PC-3 (cell line): Measurements from ENCODE around the gene PTCD1. TPM values are rescaled to one million over a fixed set of nuclear protein-coding genes. Genes with fewer than 3 reads are reported as not detected.

Experiments used
- ATAC-seq: fragments of 200-7000 bp; cut with Tn5 transposase; 2 replicates; pipeline ENCODE4 v1.9.1; 2020; ENCODE audit warnings: mild to moderate bottlenecking, moderate library complexity
- BruUV-seq: library from RNA; stranded (reverse); fragments of 400-500 nt; replicated peaks from 2 replicates; lab custom pipeline; 2021; lab: Mats Ljungman, UMichigan
- CTCF ChIA-PET: fragments of 300-600 bp; sonication (Branson Sonifier 250); formaldehyde crosslinking; loops from one replicate; lab custom pipeline; 2022; ENCODE audit warnings: antibody characterized with exemption; lab: Charles Lee
- POLR2A ChIA-PET: fragments of 300-600 bp; sonication (Branson Sonifier 250); formaldehyde crosslinking; loops from one replicate; lab custom pipeline; 2022; ENCODE audit warnings: antibody characterized with exemption; ENCODE audit not compliant: unreplicated experiment; lab: Charles Lee
- DNase-seq: peaks from one replicate; pipeline ENCODE4 v3.0.0-alpha.2; 2015
- H2AFZ ChIP-seq: fragments of 300-600 bp; sonication (generic); 2 replicates; pipeline ENCODE4 v1.6.0; 2016; ENCODE audit warnings: antibody characterized with exemption, low read length
- H3F3A ChIP-seq: fragments of 300-600 bp; sonication (generic); one replicate; pipeline ENCODE4 v1.6.0; 2017; ENCODE audit warnings: antibody characterized with exemption, low read length, control low read depth, mild to moderate bottlenecking; ENCODE audit not compliant: unreplicated experiment
- H3K27ac ChIP-seq: fragments of 300-600 bp; sonication (generic); 2 replicates; pipeline ENCODE4 v1.5.1; 2016; ENCODE audit warnings: mild to moderate bottlenecking, low read length
- H3K27me3 ChIP-seq: fragments of 300-600 bp; sonication (generic); 2 replicates; pipeline ENCODE4 v1.6.1; 2016; ENCODE audit warnings: low read length, mixed read lengths
- H3K36me3 ChIP-seq: fragments of 300-600 bp; sonication (generic); 2 replicates; pipeline ENCODE4 v1.6.1; 2016; ENCODE audit warnings: low read depth, mixed run types, low read length, mixed read lengths
- H3K4me1 ChIP-seq: fragments of 300-600 bp; sonication (generic); 2 replicates; pipeline ENCODE4 v1.5.1; 2016; ENCODE audit warnings: low read length; ENCODE audit not compliant: insufficient read depth
- H3K4me2 ChIP-seq: fragments of 300-600 bp; sonication (generic); 2 replicates; pipeline ENCODE4 v1.6.0; 2016; ENCODE audit warnings: low read length
- H3K4me3 ChIP-seq: fragments of 300-600 bp; sonication (generic); 2 replicates; pipeline ENCODE4 v1.5.1; 2016; ENCODE audit warnings: mild to moderate bottlenecking, low read length, mixed read lengths
- H3K79me2 ChIP-seq: fragments of 300-600 bp; sonication (generic); 2 replicates; pipeline ENCODE4 v1.6.1; 2017; ENCODE audit warnings: low read length, mixed read lengths
- H3K9ac ChIP-seq: fragments of 300-600 bp; sonication (generic); 2 replicates; pipeline ENCODE4 v1.6.0; 2016; ENCODE audit warnings: mild to moderate bottlenecking, low read length
- H3K9me2 ChIP-seq: fragments of 300-600 bp; sonication (generic); replicated peaks from 2 replicates; pipeline ENCODE4 v1.6.1; 2016; ENCODE audit warnings: mixed run types, low read length, mixed read lengths
- H3K9me3 ChIP-seq: fragments of 300-600 bp; sonication (generic); 2 replicates; pipeline ENCODE4 v1.6.1; 2016; ENCODE audit warnings: low read length, mixed read lengths
- H4K20me1 ChIP-seq: fragments of 300-600 bp; sonication (generic); 2 replicates; pipeline ENCODE4 v1.6.1; 2016; ENCODE audit warnings: low read length, mixed read lengths
- CTCF ChIP-seq: fragments of 300-600 bp; sonication (generic); conservative IDR thresholded peaks from 2 replicates; pipeline ENCODE4 v1.5.1; 2017; ENCODE audit warnings: antibody characterized with exemption, low read depth, mild to moderate bottlenecking, low read length
- EZH2 ChIP-seq: fragments of 300-600 bp; sonication (generic); IDR thresholded peaks from one replicate; pipeline ENCODE4 v1.6.1; 2017; ENCODE audit warnings: antibody characterized with exemption, mild to moderate bottlenecking, low read length; ENCODE audit not compliant: unreplicated experiment
- EZH2phosphoT487 ChIP-seq: fragments of 300-600 bp; sonication (generic); IDR thresholded peaks from 2 replicates; pipeline ENCODE4 v1.6.1; 2018; ENCODE audit warnings: mild to moderate bottlenecking, antibody characterized with exemption, low read length, borderline replicate concordance
- intact Hi-C: fragments of 100-400 bp; cut with micrococcal nuclease; formaldehyde crosslinking; loops from 2 replicates; pipeline ENCODE4 v1.9.0; 2023
- total RNA-seq: library from RNA; depleted of rRNA; stranded (reverse); fragments of >200 nt; gene quantifications from 2 replicates; pipeline ENCODE4 v1.2.3, GENCODE V29; 2014

PTCD1 gene
- total RNA-seq, 1 experiment from 2014 or later, result 10.4 TPM

- Histone ChIP-seq H3K4me3 (no peak overlapping the region), H3K36me3 (peaks cover 32% of the 10 kb centered on the region), H3K9me2 (no peaks in the 10 kb centered on the region), H3K27me3 (no peaks in the 10 kb centered on the region), H3K4me2 (no peak overlapping the region), H4K20me1 (peaks cover 2% of the 10 kb centered on the region; the same call in 1 of the 2 replicates), H2AFZ (no peak overlapping the region), H3K4me1 (no peaks in the 10 kb centered on the region), H3K9me3 (no peaks in the 10 kb centered on the region), H3F3A (peaks cover 6% of the 10 kb centered on the region), H3K79me2 (peaks cover 2% of the 10 kb centered on the region; the same call in 1 of the 2 replicates), H3K27ac (no peak overlapping the region), H3K9ac (no peak overlapping the region)
- POLR2A ChIA-PET, result no interaction called here
- intact Hi-C loops, result no loop called here
- DNase-seq, result no peak
- TF ChIP-seq EZH2phosphoT487, result no peak
- TF ChIP-seq CTCF, result no peak
- TF ChIP-seq EZH2, result no peak
- CTCF ChIA-PET, result no interaction called here
- no peak for ATAC-seq
- no TSS peak for BruUV-seq
Observed at GRCh38 chr7:99453105-99453504, 14.5 kb upstream of the PTCD1 start.

DNA sequence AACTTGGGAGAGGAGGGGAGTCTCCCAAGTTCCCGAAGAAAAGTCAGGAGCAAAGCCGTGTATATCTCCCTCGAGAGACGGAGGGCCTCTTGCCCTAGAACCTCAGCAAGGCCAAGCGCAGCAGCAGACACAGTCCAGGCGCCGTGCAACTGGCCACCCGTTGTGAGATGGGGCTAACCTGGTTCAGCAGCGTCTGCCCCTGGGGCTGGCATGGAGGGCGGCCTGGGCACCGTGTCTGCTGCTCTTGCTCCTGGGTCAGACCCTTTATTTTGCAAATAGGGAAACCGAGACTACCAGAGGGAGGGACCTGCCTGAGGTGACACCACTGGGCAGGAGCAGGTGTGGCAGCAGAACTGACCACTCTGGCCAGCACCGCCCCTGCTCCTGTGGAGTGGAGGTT, 13.9 kb upstream of the PTCD1 start:
- H3K4me3 ChIP-seq, result no peak overlapping the region
- no peak for ATAC-seq
- no peaks in the 10 kb centered on the region for H3K4me1 ChIP-seq
- CTCF ChIA-PET, result no interaction called here
- POLR2A ChIA-PET, result no interaction called here
- H3K9me2 ChIP-seq, result no peaks in the 10 kb centered on the region
- no peak overlapping the region for H3K9ac ChIP-seq
- peaks cover 27% of the 10 kb centered on the region for H3K36me3 ChIP-seq
- H3K4me2 ChIP-seq, result no peak overlapping the region
- H2AFZ ChIP-seq, result no peak overlapping the region
- H3K79me2 ChIP-seq, result no peaks in the 10 kb centered on the region
- no peaks in the 10 kb centered on the region for H3K9me3 ChIP-seq
- no TSS peak for BruUV-seq
- intact Hi-C loops, result no loop called here
- peaks cover under 1% of the 10 kb centered on the region; the same call in 1 of the 2 replicates for H4K20me1 ChIP-seq
- DNase-seq, result no peak
- peaks cover 6% of the 10 kb centered on the region for H3F3A ChIP-seq
- H3K27me3 ChIP-seq, result no peaks in the 10 kb centered on the region
- TF ChIP-seq CTCF, result no peak
- TF ChIP-seq EZH2, result no peak
- no peak for TF ChIP-seq EZH2phosphoT487
- no peak overlapping the region for H3K27ac ChIP-seq

GRCh38 chr7:99451936-99452335, 13.3 kb upstream of the PTCD1 start:
- H3K79me2 ChIP-seq, result no peaks in the 10 kb centered on the region
- H3K27me3 ChIP-seq, result no peaks in the 10 kb centered on the region
- BruUV-seq, result no TSS peak
- peaks cover 3% of the 10 kb centered on the region for H3F3A ChIP-seq
- H2AFZ ChIP-seq, result no peak overlapping the region
- ChIA-PET POLR2A (no interaction called here), CTCF (no interaction called here)
- no peak overlapping the region for H3K4me3 ChIP-seq
- H3K4me2 ChIP-seq, result no peak overlapping the region
- DNase-seq (no peak), ATAC-seq (no peak)
- peaks cover 25% of the 10 kb centered on the region for H3K36me3 ChIP-seq
- H3K4me1 ChIP-seq, result no peaks in the 10 kb centered on the region
- H3K9me3 ChIP-seq, result no peaks in the 10 kb centered on the region
- H4K20me1 ChIP-seq, result no peaks in the 10 kb centered on the region
- H3K9ac ChIP-seq, result no peak overlapping the region
- H3K9me2 ChIP-seq, result no peaks in the 10 kb centered on the region
- intact Hi-C loops, result no loop called here
- TF ChIP-seq CTCF (no peak), EZH2 (no peak), EZH2phosphoT487 (no peak)
- H3K27ac ChIP-seq, result no peak overlapping the region
